Hematopoietic multipotent progenitor cell (in vitro differentiated cells): ENCODE results near the gene CNDP1. TPM values are rescaled to one million over a fixed set of nuclear protein-coding genes. Genes with fewer than 3 reads are reported as not detected.

Experiments
- DNase-seq, 3 donors: peaks; one replicate each; pipeline ENCODE4 v3.0.0-alpha.2; 2011 to 2015; ENCODE audit warnings: low read depth in 2 of 3, low spot score in 2 of 3
- total RNA-seq: library from RNA; depleted of rRNA; stranded (reverse); fragments of >200 nt; gene quantifications from one replicate; pipeline ENCODE4 v1.2.3, GENCODE V29; 2012

Gene CNDP1
- total RNA-seq, 1 donor, result not detected

- no peak for DNase-seq
Measured at GRCh38 chr18:74616494-74616893, 82.2 kb downstream of the CNDP1 start.

GRCh38 chr18:74617486-74617885 lies 83.2 kb downstream of the CNDP1 start:
- DNase-seq, result no peak

- no peak for DNase-seq
Measured at GRCh38 chr18:74622072-74622471, 87.8 kb downstream of the CNDP1 start.

- peak in 1 of 3 donors; percentile 65 for DNase-seq
Measured at GRCh38 chr18:74623047-74623816, 88.9 kb downstream of the CNDP1 start.

GRCh38 chr18:74624466-74624865 lies 90.2 kb downstream of the CNDP1 start:
- DNase-seq, result no peak

- no peak for DNase-seq
Measured at GRCh38 chr18:74625157-74625556, 90.9 kb downstream of the CNDP1 start.

GRCh38 chr18:74626049-74626874 lies 92.0 kb downstream of the CNDP1 start:
- DNase-seq, result no peak

GRCh38 chr18:74630804-74631203 lies 96.5 kb downstream of the CNDP1 start:
- no peak for DNase-seq

GRCh38 chr18:74631212-74631611 lies 96.9 kb downstream of the CNDP1 start:
- no peak for DNase-seq

- peak in 2 of 3 donors; percentile 20 to 64 for DNase-seq
Measured at GRCh38 chr18:74631623-74632350, 97.5 kb downstream of the CNDP1 start.

GRCh38 chr18:74632351-74632679 lies 98.0 kb downstream of the CNDP1 start:
- no peak for DNase-seq

GRCh38 chr18:74632856-74633255 lies 98.6 kb downstream of the CNDP1 start:
- DNase-seq, result no peak

- peak in 2 of 3 donors; percentile 26 to 61 for DNase-seq
Measured at GRCh38 chr18:74633652-74634352, 99.5 kb downstream of the CNDP1 start.

GRCh38 chr18:74635224-74635975 lies 101.1 kb downstream of the CNDP1 start:
- DNase-seq, result no peak

Other genes starting within 250 kb of the CNDP1 start
- 24.2 TPM for gene CYB5A, start 242.5 kb upstream of the CNDP1 start, total RNA-seq
- not detected for gene C18orf63, start 218.7 kb upstream of the CNDP1 start, total RNA-seq
- under 0.01 TPM for gene DIPK1C, start 77.2 kb upstream of the CNDP1 start, total RNA-seq
- 47.1 TPM for gene CNDP2, start 38.1 kb upstream of the CNDP1 start, total RNA-seq
- 10.0 TPM for gene ZNF407, start 63.4 kb downstream of the CNDP1 start, total RNA-seq